Osteoblast (primary cell): ENCODE measurements around the gene B4GALT1. TPM values are rescaled to one million over a fixed set of nuclear protein-coding genes. Genes with fewer than 3 reads are reported as not detected.

Experiments used
- DNase-seq: peaks from one replicate; pipeline ENCODE4 v3.0.0; 2011; ENCODE audit warnings: low spot score, mixed read lengths; ENCODE audit not compliant: insufficient read length; ENCODE audit errors: missing footprints
- H2AFZ ChIP-seq: 2 replicates; pipeline ENCODE4 v1.6.0; 2011; ENCODE audit warnings: mild to moderate bottlenecking, low read length
- H3K27ac ChIP-seq: 2 replicates; pipeline ENCODE4 v1.5.1; 2011; ENCODE audit warnings: mild to moderate bottlenecking, low read depth, low read length, moderate library complexity
- H3K27me3 ChIP-seq: 2 replicates; pipeline ENCODE4 v1.6.0; 2012; ENCODE audit warnings: mild to moderate bottlenecking, control low read depth, inconsistent platforms, low read length, moderate library complexity; ENCODE audit not compliant: insufficient read depth
- H3K36me3 ChIP-seq: 2 replicates; pipeline ENCODE4 v1.5.1; 2011; ENCODE audit warnings: mild to moderate bottlenecking, low read length, control low read depth, moderate library complexity; ENCODE audit not compliant: insufficient read depth
- H3K4me1 ChIP-seq: 2 replicates; pipeline ENCODE4 v1.5.1; 2011; ENCODE audit warnings: mild to moderate bottlenecking, low read length, control low read depth, moderate library complexity; ENCODE audit not compliant: insufficient read depth
- H3K4me2 ChIP-seq: 2 replicates; pipeline ENCODE4 v1.6.0; 2011; ENCODE audit warnings: mild to moderate bottlenecking, low read length; ENCODE audit not compliant: insufficient read depth
- H3K4me3 ChIP-seq: fragments of 200-600 bp; sonication (generic); 3 replicates; pipeline ENCODE4 v1.5.1; 2012; ENCODE audit warnings: mild to moderate bottlenecking, low read length, inconsistent platforms; ENCODE audit not compliant: insufficient read depth
- H3K79me2 ChIP-seq: 2 replicates; pipeline ENCODE4 v1.6.0; 2012; ENCODE audit warnings: mild to moderate bottlenecking, low read length, control low read depth, inconsistent platforms; ENCODE audit not compliant: insufficient read depth
- H3K9me3 ChIP-seq: 2 replicates; pipeline ENCODE4 v1.5.1; 2011; ENCODE audit warnings: low read depth, low read length, control low read depth
- H4K20me1 ChIP-seq: 2 replicates; pipeline ENCODE4 v1.6.0; 2012; ENCODE audit warnings: mild to moderate bottlenecking, low read length, control low read depth; ENCODE audit not compliant: insufficient read depth
- total RNA-seq: library from RNA; depleted of rRNA; stranded (reverse); fragments of >200 nt; gene quantifications from 2 replicates; pipeline ENCODE4 v1.2.3, GENCODE V29; 2012
- TF ChIP-seq, protein P1 (sequence below): IDR thresholded peaks from 2 replicates; pipeline ENCODE4 v1.5.1; 2011; ENCODE audit warnings: mild to moderate bottlenecking, low read depth, low read length, moderate library complexity; ENCODE audit errors: extremely low read depth

Gene B4GALT1
- total RNA-seq, 1 donor: 63.7 TPM

DNA sequence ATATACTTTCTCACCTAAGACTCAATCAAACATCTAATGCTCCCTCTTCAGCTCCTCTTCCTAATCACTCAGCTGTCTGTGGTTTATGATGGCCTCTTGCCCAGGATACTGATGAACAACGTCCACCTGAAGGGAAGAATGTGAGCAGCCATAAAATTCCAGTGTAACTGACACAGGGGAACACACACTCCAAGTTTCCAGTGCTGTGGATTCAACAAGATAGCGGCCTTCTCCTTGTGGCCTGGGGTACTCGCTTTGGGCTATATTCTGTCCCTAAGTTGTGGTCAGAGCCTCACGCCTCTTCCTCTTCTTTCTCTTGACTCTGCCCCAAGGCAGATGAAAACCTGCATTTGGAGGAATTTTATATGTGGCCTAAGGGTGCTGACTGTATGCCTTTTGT, 11.7 kb downstream of the B4GALT1 start:
- H3K27ac ChIP-seq: no peak overlapping the region
- no peaks in the 10 kb centered on the region for H3K27me3 ChIP-seq
- no peaks in the 10 kb centered on the region for H3K9me3 ChIP-seq
- H3K36me3 ChIP-seq: peaks cover 4% of the 10 kb centered on the region
- no peak overlapping the region for H2AFZ ChIP-seq
- no peak overlapping the region for H3K4me2 ChIP-seq
- no peak for DNase-seq
- H3K4me3 ChIP-seq: no peak overlapping the region
- peaks cover 97% of the 10 kb centered on the region for H3K79me2 ChIP-seq
- TF ChIP-seq, protein P1, sequence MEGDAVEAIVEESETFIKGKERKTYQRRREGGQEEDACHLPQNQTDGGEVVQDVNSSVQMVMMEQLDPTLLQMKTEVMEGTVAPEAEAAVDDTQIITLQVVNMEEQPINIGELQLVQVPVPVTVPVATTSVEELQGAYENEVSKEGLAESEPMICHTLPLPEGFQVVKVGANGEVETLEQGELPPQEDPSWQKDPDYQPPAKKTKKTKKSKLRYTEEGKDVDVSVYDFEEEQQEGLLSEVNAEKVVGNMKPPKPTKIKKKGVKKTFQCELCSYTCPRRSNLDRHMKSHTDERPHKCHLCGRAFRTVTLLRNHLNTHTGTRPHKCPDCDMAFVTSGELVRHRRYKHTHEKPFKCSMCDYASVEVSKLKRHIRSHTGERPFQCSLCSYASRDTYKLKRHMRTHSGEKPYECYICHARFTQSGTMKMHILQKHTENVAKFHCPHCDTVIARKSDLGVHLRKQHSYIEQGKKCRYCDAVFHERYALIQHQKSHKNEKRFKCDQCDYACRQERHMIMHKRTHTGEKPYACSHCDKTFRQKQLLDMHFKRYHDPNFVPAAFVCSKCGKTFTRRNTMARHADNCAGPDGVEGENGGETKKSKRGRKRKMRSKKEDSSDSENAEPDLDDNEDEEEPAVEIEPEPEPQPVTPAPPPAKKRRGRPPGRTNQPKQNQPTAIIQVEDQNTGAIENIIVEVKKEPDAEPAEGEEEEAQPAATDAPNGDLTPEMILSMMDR: no peak
- H4K20me1 ChIP-seq: peaks cover 52% of the 10 kb centered on the region
- peaks cover 63% of the 10 kb centered on the region for H3K4me1 ChIP-seq

DNA sequence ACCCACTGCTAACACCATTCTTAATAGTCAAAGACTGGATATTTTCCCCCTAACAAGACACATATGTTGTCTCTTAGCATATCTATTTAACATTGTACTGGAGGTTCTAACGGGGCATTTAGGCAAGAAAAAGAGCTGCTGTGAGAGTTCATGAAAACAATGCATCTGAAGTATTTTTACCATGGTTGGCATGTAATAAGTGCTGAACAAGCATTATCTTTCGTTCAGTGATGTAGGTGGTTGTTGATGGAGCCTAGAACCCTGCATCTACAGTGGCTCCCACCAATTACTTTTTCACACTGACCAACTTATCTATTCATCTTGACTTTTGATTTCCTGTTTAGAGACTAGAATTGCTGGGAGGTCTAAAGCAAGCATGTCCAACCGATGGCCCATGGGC, 12.8 kb downstream of the B4GALT1 start:
- H3K4me2 ChIP-seq: no peak overlapping the region
- peaks cover 57% of the 10 kb centered on the region for H3K4me1 ChIP-seq
- H2AFZ ChIP-seq: no peak overlapping the region
- H3K79me2 ChIP-seq: peaks cover 96% of the 10 kb centered on the region
- H3K9me3 ChIP-seq: no peaks in the 10 kb centered on the region
- no peak for DNase-seq
- H3K4me3 ChIP-seq: no peak overlapping the region
- peaks cover 56% of the 10 kb centered on the region for H4K20me1 ChIP-seq
- H3K36me3 ChIP-seq: peaks cover 4% of the 10 kb centered on the region
- TF ChIP-seq, protein P1: no peak
- no peaks in the 10 kb centered on the region for H3K27me3 ChIP-seq
- H3K27ac ChIP-seq: no peak overlapping the region

DNA sequence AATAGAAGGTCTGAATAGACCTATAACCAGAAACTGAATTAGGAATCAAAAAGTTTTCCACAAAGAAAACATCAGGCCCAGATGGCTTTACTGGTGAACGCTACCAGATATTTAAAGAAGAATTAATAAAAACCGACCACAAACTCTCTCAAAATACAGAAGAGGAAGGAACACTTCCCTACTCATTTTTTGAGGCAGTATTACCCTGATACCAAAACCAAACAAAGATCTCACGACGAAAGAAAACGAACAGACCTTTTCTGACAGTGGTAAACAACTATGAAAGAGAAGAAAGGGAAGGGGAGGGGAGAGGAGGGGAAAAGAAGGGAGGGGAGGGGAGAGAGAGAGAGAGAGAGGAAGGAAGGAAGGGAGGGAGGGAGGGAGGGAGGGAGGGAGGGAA, 13.5 kb downstream of the B4GALT1 start:
- TF ChIP-seq, protein P1: no peak
- Histone ChIP-seq H3K36me3 (peaks cover 4% of the 10 kb centered on the region), H4K20me1 (peaks cover 55% of the 10 kb centered on the region), H3K4me3 (no peak overlapping the region), H2AFZ (no peak overlapping the region), H3K4me2 (no peak overlapping the region), H3K27ac (no peak overlapping the region), H3K79me2 (peaks cover 96% of the 10 kb centered on the region), H3K4me1 (peaks cover 51% of the 10 kb centered on the region), H3K9me3 (no peaks in the 10 kb centered on the region), H3K27me3 (no peaks in the 10 kb centered on the region)
- DNase-seq: no peak

DNA sequence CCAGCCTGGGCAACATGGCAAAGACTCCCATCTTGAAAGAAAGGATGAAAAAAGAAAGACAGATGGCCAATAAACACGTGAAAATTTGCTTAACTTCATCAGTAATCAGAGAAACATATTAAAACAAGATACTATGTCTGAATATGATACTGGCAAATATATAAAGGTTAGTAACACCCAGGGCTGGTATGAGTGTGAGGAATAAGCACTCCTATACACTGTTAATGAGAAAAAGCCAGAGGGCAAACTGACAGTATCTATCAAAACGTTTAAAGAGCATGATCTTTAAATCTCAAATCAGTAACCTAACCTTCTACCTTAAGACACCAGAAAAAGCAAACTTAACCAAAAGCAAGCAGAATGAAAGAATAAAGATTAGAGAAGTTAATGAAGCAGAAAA, 14.1 kb downstream of the B4GALT1 start:
- TF ChIP-seq, protein P1: no peak
- Histone ChIP-seq H3K36me3 (peaks cover 4% of the 10 kb centered on the region), H3K9me3 (no peaks in the 10 kb centered on the region), H3K4me2 (no peak overlapping the region), H3K4me1 (peaks cover 51% of the 10 kb centered on the region), H3K27me3 (no peaks in the 10 kb centered on the region), H3K27ac (no peak overlapping the region), H4K20me1 (peaks cover 55% of the 10 kb centered on the region), H3K4me3 (no peak overlapping the region), H2AFZ (no peak overlapping the region), H3K79me2 (peaks cover 96% of the 10 kb centered on the region)
- no peak for DNase-seq
